ENCODE results near the gene AKAP13.

The AKAP13 gene

GRCh38 chr15:85687329-85687728, 306.9 kb downstream of the AKAP13 start:
- H3K4me1 ChIP-seq (ENCODE audit: control insufficient read depth, insufficient read depth, low read length) = no peaks in the 10 kb centered on the region
- H3K9me3 ChIP-seq (ENCODE audit: control insufficient read depth, insufficient read depth, low read depth, low read length) = no peaks in the 10 kb centered on the region
- H3K4me3 ChIP-seq (ENCODE audit: low read depth, low read length) = no peak overlapping the region
- H3K36me3 ChIP-seq (ENCODE audit: control insufficient read depth in 2 of 2, insufficient read depth in 1 of 2, low read length in 2 of 2) = peaks cover 18 to 37% of the 10 kb centered on the region in 2 experiments
- ChIA-PET CTCF (no interaction called here), POLR2A (no interaction called here)
- TF ChIP-seq ZFHX2 (tag by site-specific recombination; conservative IDR thresholded peaks at IDR 0.05) (no peak), ATF2 (tag by site-specific recombination; IDR thresholded peaks at IDR 0.05; ENCODE audit: low read depth) (no peak), ZNF23 (tag by site-specific recombination; IDR thresholded peaks at IDR 0.05; ENCODE audit: borderline replicate concordance) (no peak), KLF1 (tag by site-specific recombination; IDR thresholded peaks at IDR 0.05) (no peak), PRDM10 (tag by site-specific recombination; IDR thresholded peaks at IDR 0.05) (no peak), RBAK (tag by site-specific recombination; IDR thresholded peaks at IDR 0.05) (no peak), ZNF37A (tag by site-specific recombination; IDR thresholded peaks at IDR 0.05) (no peak), HOXD13 (CRISPR knock-in tag; IDR thresholded peaks at IDR 0.05; ENCODE audit: borderline replicate concordance) (no peak), ZNF792 (tag by site-specific recombination; IDR thresholded peaks at IDR 0.05) (no peak), ZNF596 (tag by site-specific recombination; IDR thresholded peaks at IDR 0.05) (no peak)
- no peak overlapping the region for H3K27ac ChIP-seq (ENCODE audit: extremely low read depth, low read depth, low read length)

GRCh38 chr15:85688711-85689110, 308.3 kb downstream of the AKAP13 start:
- H3K4me1 ChIP-seq (ENCODE audit: control insufficient read depth, insufficient read depth, low read length) = no peaks in the 10 kb centered on the region
- no peak overlapping the region for H3K27ac ChIP-seq (ENCODE audit: extremely low read depth, low read depth, low read length)
- peaks cover 22 to 45% of the 10 kb centered on the region in 2 experiments for H3K36me3 ChIP-seq (ENCODE audit: control insufficient read depth in 2 of 2, insufficient read depth in 1 of 2, low read length in 2 of 2)
- CTCF ChIA-PET = no interaction called here
- no peak overlapping the region for H3K4me3 ChIP-seq (ENCODE audit: low read depth, low read length)
- TF ChIP-seq FEZF1 (tag by site-specific recombination; IDR thresholded peaks at IDR 0.05) = no peak
- no peak for TF ChIP-seq ZFHX2 (tag by site-specific recombination; conservative IDR thresholded peaks at IDR 0.05)
- no peak for TF ChIP-seq ZSCAN16 (tag by site-specific recombination; IDR thresholded peaks at IDR 0.05)
- TF ChIP-seq ZNF747 (tag by site-specific recombination; IDR thresholded peaks at IDR 0.05) = no peak
- no peak for TF ChIP-seq ZNF354C (tag by site-specific recombination; IDR thresholded peaks at IDR 0.05; ENCODE audit: borderline replicate concordance, low read depth)
- TF ChIP-seq ELK4 (IDR thresholded peaks at IDR 0.05; ENCODE audit: borderline replicate concordance, low read depth, low read length) = no peak
- no peak for TF ChIP-seq ZNF398 (tag by site-specific recombination; IDR thresholded peaks at IDR 0.05)
- TF ChIP-seq ZNF555 (tag by site-specific recombination; conservative IDR thresholded peaks at IDR 0.05) = no peak
- no peaks in the 10 kb centered on the region for H3K9me3 ChIP-seq (ENCODE audit: control insufficient read depth, insufficient read depth, low read depth, low read length)
- POLR2A ChIA-PET = no interaction called here

Data from HEK293 (cell line).